HG02884 (cell line): ENCODE results near the gene MAML2.

ENCODE experiments used
- ATAC-seq: cut with Tn5 transposase; IDR thresholded peaks from one replicate; pipeline ENCODE4 v1.9.1; 2021; ENCODE audit warnings: mild to moderate bottlenecking, moderate library complexity; ENCODE audit not compliant: unreplicated experiment

MAML2 gene

GRCh38 chr11:96141626-96142025 lies 201.4 kb downstream of the MAML2 start:
- no peak for ATAC-seq

- no peak for ATAC-seq
Measured at GRCh38 chr11:96139691-96140090, 203.3 kb downstream of the MAML2 start.

GRCh38 chr11:96137373-96137772 lies 205.6 kb downstream of the MAML2 start:
- ATAC-seq: no peak

GRCh38 chr11:96136613-96137298 lies 206.2 kb downstream of the MAML2 start:
- no peak for ATAC-seq

GRCh38 chr11:96134602-96135001 lies 208.4 kb downstream of the MAML2 start:
- no peak for ATAC-seq

GRCh38 chr11:96132437-96132836 lies 210.6 kb downstream of the MAML2 start:
- no peak for ATAC-seq

- ATAC-seq: no peak
Measured at GRCh38 chr11:96130061-96130620, 212.9 kb downstream of the MAML2 start.

- ATAC-seq: no peak
Measured at GRCh38 chr11:96127596-96127959, 215.4 kb downstream of the MAML2 start.

GRCh38 chr11:96126917-96127595 lies 215.9 kb downstream of the MAML2 start:
- no peak for ATAC-seq

GRCh38 chr11:96125400-96125799 lies 217.6 kb downstream of the MAML2 start:
- ATAC-seq: no peak

- ATAC-seq: no peak
Measured at GRCh38 chr11:96124155-96124554, 218.8 kb downstream of the MAML2 start.

GRCh38 chr11:96123301-96123700 lies 219.7 kb downstream of the MAML2 start:
- ATAC-seq: no peak

- ATAC-seq: no peak
Measured at GRCh38 chr11:96122601-96123074, 220.4 kb downstream of the MAML2 start.

GRCh38 chr11:96119211-96119610 lies 223.8 kb downstream of the MAML2 start:
- no peak for ATAC-seq

- no peak for ATAC-seq
Measured at GRCh38 chr11:96116376-96116775, 226.6 kb downstream of the MAML2 start.

- peak; percentile 44 for ATAC-seq
Measured at GRCh38 chr11:96114178-96115064, 228.6 kb downstream of the MAML2 start.

- ATAC-seq: no peak
Measured at GRCh38 chr11:96113193-96113681, 229.8 kb downstream of the MAML2 start.

- peak; percentile 94 for ATAC-seq
Measured at GRCh38 chr11:96112192-96113128, 230.5 kb downstream of the MAML2 start.

- ATAC-seq: no peak
Measured at GRCh38 chr11:96111308-96111707, 231.7 kb downstream of the MAML2 start.

GRCh38 chr11:96110302-96110701 lies 232.7 kb downstream of the MAML2 start:
- no peak for ATAC-seq
